ENCODE data around the gene KIZ.
"Not testable (repeated sequence)": the region's sequence is repeated elsewhere in the genome, so short reads cannot be mapped to it uniquely, and the experiment has no call there.

The KIZ gene

DNA sequence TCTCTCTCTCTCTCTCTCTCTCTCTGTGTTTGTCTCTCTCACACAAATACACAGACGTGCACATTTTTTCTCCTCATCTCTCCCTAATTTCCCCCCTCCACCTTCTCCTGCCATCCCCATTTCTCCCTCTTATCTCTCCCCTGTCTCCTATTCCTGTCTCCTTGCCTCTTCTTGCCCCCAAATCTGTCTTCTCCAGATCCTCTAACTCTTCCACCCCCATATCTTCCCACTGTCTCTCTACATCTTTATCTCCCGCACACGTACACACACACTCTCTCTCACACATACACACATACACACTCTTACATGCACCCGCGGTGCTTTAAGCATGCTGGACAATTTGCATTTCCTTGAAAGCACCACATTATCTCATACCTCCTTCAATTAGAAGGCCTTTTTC is 15.9 kb downstream of the KIZ start:
- no peak for DNase-seq

- DNase-seq: no peak
Measured at GRCh38 chr20:21143194-21143890, 17.5 kb downstream of the KIZ start.

GRCh38 chr20:21145424-21145823 is 19.5 kb downstream of the KIZ start:
- no peak for DNase-seq

DNA sequence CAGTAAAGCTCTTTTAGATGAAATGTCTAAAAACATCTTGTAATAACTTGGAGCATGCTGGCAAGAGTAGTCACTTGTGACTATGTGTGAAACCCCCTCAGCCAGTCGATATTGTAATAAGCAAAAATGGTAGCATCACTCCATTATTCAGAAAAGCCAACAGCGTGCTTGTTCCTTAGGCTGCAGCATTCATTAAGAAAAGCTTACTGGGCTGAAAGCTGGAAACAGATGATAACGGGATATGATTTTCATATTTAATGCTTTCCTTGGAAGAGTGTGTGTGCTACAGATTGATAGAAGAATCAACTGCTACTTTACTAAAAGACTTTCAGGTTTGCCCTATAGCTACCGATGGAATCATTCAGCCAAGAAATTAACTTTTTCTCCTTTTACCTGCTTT is 20.3 kb downstream of the KIZ start:
- DNase-seq: no peak

GRCh38 chr20:21147593-21147992 is 21.7 kb downstream of the KIZ start:
- no peak for DNase-seq

GRCh38 chr20:21149344-21149743 is 23.5 kb downstream of the KIZ start:
- DNase-seq: no peak

GRCh38 chr20:21151791-21152190 is 25.9 kb downstream of the KIZ start:
- DNase-seq: no peak

GRCh38 chr20:21154692-21155091 is 28.8 kb downstream of the KIZ start:
- DNase-seq: no peak

GRCh38 chr20:21155268-21155667 is 29.4 kb downstream of the KIZ start:
- no peak for DNase-seq

DNA sequence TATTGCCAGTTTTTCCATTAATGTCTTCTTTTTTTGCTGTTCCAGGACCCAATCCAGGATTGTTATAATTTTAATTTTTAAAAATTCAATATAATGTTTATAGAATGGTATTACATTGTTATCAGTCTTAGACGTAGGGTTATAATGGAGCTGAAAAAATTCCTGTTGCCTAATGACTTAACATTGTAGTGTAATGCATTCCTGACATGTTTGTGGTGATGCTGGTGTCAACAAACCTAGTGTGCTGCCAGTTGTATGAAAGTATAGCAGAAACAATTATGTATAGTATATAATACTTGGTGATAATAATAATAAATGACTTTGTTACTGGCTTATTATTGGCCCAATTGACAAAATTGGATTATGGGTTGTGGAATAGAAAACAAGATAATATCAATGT is 30.4 kb downstream of the KIZ start:
- no peak for DNase-seq

GRCh38 chr20:21157006-21157405 is 31.1 kb downstream of the KIZ start:
- no peak for DNase-seq

- DNase-seq: no peak
Measured at GRCh38 chr20:21159658-21160380, 33.9 kb downstream of the KIZ start.

DNA sequence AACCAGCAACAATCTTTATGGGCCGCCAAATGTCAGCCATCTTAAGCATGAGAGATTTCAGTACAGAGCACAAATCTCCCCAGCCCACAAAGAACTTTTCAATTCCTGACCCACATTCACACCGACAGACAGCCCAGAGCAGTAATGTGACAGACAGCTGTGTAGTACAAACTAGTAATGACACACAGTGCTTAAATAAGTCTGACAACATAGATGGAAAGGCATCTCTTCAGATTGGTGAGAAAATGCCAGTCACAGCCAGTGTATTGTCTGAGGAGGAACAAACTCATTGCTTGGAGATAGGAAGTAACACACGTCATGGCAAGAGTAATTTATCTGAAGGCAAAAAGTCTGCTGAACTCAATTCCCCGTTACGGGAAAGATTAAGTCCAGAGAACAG is 36.0 kb downstream of the KIZ start:
- DNase-seq: no peak

GRCh38 chr20:21162631-21163030 is 36.7 kb downstream of the KIZ start:
- DNase-seq: no peak

DNA sequence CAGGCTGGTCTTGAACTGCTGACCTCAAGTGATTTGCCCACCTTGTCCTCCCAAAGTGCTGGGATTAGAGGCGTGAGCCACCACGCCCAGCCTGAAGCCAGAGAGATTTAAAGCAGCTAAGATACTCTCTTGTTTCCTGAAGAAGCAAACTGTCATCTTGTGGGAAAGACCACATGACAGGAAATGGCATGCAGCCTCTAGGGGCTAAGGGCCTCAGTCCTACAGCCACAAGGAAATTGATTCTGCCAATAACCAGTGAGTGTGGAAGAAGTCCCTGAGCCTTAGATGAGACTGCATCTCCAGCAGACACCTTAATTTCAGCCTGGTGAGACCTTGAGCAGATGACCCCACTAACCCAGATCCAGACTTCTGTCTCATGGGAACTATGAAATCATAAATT is 40.9 kb downstream of the KIZ start:
- no peak for DNase-seq

- no peak for DNase-seq
Measured at GRCh38 chr20:21167261-21167660, 41.4 kb downstream of the KIZ start.

DNA sequence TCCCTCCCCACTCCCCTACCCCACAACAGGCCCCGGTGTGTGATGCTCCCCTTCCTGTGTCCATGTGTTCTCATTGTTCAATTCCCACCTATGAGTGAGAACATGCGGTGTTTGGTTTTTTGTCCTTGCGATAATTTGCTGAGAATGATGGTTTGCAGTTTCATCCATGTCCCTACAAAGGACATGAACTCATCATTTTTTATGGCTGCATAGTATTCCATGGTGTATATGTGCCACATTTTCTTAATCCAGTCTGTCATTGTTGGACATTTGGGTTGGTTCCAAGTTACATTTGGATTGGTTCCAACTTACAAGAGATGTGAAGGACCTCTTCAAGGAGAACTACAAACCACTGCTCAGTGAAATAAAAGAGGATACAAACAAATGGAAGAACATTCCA is 42.2 kb downstream of the KIZ start:
- DNase-seq: not testable (repeated sequence)

GRCh38 chr20:21172626-21173025 is 46.7 kb downstream of the KIZ start:
- no peak for DNase-seq

GRCh38 chr20:21173485-21173884 is 47.6 kb downstream of the KIZ start:
- DNase-seq: no peak

DNA sequence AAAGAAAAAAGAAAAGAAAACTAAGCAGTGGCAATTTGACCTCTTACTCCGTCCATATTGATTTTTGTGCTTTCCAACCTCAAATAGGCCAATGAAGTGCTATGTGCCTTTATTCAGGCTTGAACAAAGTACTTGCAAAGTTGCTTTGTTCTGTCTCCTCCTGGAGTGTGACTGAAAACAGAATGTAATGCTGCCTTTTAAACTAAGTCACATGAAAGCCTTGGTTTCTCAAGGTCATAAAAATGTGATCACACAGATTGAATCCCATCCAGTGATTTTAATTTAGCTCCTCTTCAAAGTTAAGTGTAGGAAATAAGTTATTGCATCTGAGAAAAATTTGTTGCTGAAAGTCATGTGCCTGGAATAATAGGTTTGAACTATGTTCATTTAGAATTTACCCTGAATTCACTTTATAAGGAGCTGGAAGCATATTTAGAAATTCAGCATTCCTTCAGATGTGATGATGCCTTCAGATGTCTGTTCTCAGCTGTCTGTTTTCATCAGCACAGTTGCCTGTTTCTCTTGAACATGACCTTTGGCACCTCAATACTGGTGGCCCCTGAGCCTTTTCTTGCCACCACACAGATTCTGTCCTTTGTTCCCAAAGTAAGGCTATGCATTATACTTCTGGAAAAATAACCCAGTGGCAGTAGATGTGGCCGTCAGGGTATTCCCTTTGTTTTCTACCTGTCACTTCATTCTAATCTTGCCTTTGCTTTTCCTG is 48.8 kb downstream of the KIZ start:
- DNase-seq: no peak

GRCh38 chr20:21175433-21175832 is 49.6 kb downstream of the KIZ start:
- no peak for DNase-seq

GRCh38 chr20:21177767-21178166 is 51.9 kb downstream of the KIZ start:
- DNase-seq: no peak

DNA sequence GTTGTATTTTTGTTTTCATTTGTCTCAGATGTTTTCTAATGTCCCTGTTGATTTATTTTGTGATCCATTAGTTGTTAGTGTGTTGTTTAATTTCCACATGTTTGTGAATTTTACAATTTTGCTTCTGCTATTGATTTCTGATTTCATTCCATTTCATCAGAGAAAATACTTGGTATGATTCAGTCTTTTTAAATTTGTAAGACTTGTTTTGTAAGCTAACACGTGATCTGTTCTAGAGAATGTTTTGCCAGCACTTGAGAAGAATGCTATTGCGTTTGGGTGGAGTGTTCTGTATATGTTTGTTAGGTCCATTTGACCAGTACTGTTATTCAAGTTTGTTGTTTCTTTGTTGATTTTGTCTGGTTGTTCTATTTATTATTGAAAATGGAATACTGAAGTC is 53.9 kb downstream of the KIZ start:
- DNase-seq: no peak

- DNase-seq: no peak
Measured at GRCh38 chr20:21180248-21180647, 54.4 kb downstream of the KIZ start.
